K562 (cell line): ENCODE results near the gene STPG4. TPM values are rescaled to one million over a fixed set of nuclear protein-coding genes. Genes with fewer than 3 reads are reported as not detected.

Experiments used
- OTX1 ChIP-seq: fragments of 450-650 bp; formaldehyde crosslinking; IDR thresholded peaks from 2 replicates; pipeline ENCODE4 v1.4.0; 2022; ENCODE audit warnings: mild to moderate bottlenecking
- PTTG1 ChIP-seq: fragments of 450-650 bp; IDR thresholded peaks from 2 replicates; pipeline ENCODE4 v1.6.1; 2016; ENCODE audit warnings: low read depth, mild to moderate bottlenecking, missing genetic modification characterization, missing compliant biosample characterization
- SMARCB1 ChIP-seq: IDR thresholded peaks from 2 replicates; pipeline ENCODE4 v1.6.1; 2011; ENCODE audit warnings: improper control_type of control experiment, low read depth; ENCODE audit not compliant: insufficient read length
- TEAD4 ChIP-seq, 2 experiments: sonication (generic) in 1 of 2; formaldehyde crosslinking in 1 of 2; IDR thresholded peaks; 2 replicates each; pipeline versions ENCODE4 v1.6.1 to v1.8.0; 2012 to 2022; ENCODE audit warnings: borderline replicate concordance in 1 of 2, inconsistent platforms in 1 of 2, low read length in 1 of 2, mild to moderate bottlenecking in 1 of 2, missing genetic modification reagents in 1 of 2
- ZNF668 ChIP-seq: fragments of 250-450 bp; sonication (Bioruptor Pico); IDR thresholded peaks from 2 replicates; pipeline ENCODE4 v1.8.0; 2022; ENCODE audit warnings: mild to moderate bottlenecking, inconsistent platforms
- polyA plus RNA-seq, 8 experiments: library from polyadenylated mRNA; depleted of rRNA in 4 of 8; stranded (reverse) in 5 of 8; unstranded in 3 of 8; fragments of >200 nt; fragmentation: Nextera tagmentation in 2 of 8; fragmentation: Illumina TruSeq in 1 of 8; extraction: Ambion mirVana in 2 of 8; extraction: Trizol in 1 of 8; gene quantifications; 2 replicates each; pipeline versions ENCODE4 v1.2.1 to v1.2.3, GENCODE V29; 2011 to 2014; ENCODE audit warnings: inconsistent platforms in 1 of 8, missing spikeins in 1 of 8
- total RNA-seq, 7 experiments: library from RNA; depleted of rRNA in 6 of 7; stranded (reverse); fragments of >200 nt in 6 of 7; fragmentation: Illumina TruSeq in 2 of 7; extraction: Trizol in 2 of 7; gene quantifications; 2 replicates each; pipeline versions ENCODE4 v1.2.1 to v1.2.3, GENCODE V29; 2011 to 2021; ENCODE audit warnings: low replicate concordance in 1 of 7
- TF ChIP-seq, protein P1 (sequence below): fragments of 200-800 bp; sonication (Bioruptor generic); IDR thresholded peaks from 2 replicates; pipeline ENCODE4 v1.6.1; 2016; ENCODE audit warnings: missing genetic modification characterization, missing compliant biosample characterization
- TF ChIP-seq, protein P2 (sequence below), 2 experiments: fragments of 450-650 bp; formaldehyde crosslinking in 1 of 2; IDR thresholded peaks; 2 replicates each; pipeline versions ENCODE4 v1.4.0 to v1.6.1; 2014 to 2020; ENCODE audit warnings: mild to moderate bottlenecking in 2 of 2, borderline replicate concordance in 1 of 2, low read depth in 1 of 2
- TF ChIP-seq, protein P3 (sequence below): fragments of 450-650 bp; conservative IDR thresholded peaks from 2 replicates; pipeline ENCODE4 v1.6.1; 2016; ENCODE audit warnings: missing genetic modification characterization, low read depth, mild to moderate bottlenecking, missing compliant biosample characterization, moderate library complexity
- TF ChIP-seq, protein P4 (sequence below), 2 experiments: fragments of 450-650 bp in 1 of 2; sonication (generic) in 1 of 2; formaldehyde crosslinking; conservative IDR thresholded peaks; 2 replicates each; pipeline versions ENCODE4 v1.4.0 to v1.8.1; 2020 to 2022; ENCODE audit warnings: mild to moderate bottlenecking in 1 of 2, missing genetic modification reagents in 1 of 2

The STPG4 gene
- total and polyA plus RNA-seq, 9 of the 15 experiments (the other 6 are each of a cell fraction or from before 2014, with no cell fraction given): 0.10 to 0.68 (median 0.22) TPM; not detected in 6

DNA sequence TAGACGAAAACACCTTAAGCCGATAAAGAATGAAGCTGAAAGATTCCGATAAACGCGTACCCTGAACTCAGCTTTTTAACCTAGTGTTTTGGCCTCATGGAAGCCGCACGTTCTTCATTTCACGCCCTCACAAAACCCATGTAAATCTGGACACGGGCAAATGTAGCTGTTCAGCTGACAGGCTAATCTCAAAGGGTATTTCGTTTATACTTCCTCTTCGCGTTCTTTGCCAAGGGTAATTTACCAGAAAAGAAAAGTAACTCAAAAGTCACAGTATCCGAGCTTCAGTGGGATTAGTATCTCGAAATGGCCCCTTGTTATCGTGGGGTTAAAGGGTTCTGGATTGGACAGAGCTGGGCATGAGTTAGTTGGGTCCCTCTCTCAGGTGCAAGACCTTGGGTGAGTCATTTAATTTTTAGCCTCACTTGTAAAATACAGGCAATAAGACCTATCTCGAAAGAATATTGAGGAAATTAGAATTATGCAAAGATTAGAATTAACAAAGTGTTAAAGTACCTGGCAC lies 22.0 kb upstream of the STPG4 start (continued):
- TF ChIP-seq, protein P1, sequence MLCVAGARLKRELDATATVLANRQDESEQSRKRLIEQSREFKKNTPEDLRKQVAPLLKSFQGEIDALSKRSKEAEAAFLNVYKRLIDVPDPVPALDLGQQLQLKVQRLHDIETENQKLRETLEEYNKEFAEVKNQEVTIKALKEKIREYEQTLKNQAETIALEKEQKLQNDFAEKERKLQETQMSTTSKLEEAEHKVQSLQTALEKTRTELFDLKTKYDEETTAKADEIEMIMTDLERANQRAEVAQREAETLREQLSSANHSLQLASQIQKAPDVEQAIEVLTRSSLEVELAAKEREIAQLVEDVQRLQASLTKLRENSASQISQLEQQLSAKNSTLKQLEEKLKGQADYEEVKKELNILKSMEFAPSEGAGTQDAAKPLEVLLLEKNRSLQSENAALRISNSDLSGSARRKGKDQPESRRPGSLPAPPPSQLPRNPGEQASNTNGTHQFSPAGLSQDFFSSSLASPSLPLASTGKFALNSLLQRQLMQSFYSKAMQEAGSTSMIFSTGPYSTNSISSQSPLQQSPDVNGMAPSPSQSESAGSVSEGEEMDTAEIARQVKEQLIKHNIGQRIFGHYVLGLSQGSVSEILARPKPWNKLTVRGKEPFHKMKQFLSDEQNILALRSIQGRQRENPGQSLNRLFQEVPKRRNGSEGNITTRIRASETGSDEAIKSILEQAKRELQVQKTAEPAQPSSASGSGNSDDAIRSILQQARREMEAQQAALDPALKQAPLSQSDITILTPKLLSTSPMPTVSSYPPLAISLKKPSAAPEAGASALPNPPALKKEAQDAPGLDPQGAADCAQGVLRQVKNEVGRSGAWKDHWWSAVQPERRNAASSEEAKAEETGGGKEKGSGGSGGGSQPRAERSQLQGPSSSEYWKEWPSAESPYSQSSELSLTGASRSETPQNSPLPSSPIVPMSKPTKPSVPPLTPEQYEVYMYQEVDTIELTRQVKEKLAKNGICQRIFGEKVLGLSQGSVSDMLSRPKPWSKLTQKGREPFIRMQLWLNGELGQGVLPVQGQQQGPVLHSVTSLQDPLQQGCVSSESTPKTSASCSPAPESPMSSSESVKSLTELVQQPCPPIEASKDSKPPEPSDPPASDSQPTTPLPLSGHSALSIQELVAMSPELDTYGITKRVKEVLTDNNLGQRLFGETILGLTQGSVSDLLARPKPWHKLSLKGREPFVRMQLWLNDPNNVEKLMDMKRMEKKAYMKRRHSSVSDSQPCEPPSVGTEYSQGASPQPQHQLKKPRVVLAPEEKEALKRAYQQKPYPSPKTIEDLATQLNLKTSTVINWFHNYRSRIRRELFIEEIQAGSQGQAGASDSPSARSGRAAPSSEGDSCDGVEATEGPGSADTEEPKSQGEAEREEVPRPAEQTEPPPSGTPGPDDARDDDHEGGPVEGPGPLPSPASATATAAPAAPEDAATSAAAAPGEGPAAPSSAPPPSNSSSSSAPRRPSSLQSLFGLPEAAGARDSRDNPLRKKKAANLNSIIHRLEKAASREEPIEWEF: peak; percentile 87; the same call in 1 of the 2 replicates
- TF ChIP-seq, protein P2, sequence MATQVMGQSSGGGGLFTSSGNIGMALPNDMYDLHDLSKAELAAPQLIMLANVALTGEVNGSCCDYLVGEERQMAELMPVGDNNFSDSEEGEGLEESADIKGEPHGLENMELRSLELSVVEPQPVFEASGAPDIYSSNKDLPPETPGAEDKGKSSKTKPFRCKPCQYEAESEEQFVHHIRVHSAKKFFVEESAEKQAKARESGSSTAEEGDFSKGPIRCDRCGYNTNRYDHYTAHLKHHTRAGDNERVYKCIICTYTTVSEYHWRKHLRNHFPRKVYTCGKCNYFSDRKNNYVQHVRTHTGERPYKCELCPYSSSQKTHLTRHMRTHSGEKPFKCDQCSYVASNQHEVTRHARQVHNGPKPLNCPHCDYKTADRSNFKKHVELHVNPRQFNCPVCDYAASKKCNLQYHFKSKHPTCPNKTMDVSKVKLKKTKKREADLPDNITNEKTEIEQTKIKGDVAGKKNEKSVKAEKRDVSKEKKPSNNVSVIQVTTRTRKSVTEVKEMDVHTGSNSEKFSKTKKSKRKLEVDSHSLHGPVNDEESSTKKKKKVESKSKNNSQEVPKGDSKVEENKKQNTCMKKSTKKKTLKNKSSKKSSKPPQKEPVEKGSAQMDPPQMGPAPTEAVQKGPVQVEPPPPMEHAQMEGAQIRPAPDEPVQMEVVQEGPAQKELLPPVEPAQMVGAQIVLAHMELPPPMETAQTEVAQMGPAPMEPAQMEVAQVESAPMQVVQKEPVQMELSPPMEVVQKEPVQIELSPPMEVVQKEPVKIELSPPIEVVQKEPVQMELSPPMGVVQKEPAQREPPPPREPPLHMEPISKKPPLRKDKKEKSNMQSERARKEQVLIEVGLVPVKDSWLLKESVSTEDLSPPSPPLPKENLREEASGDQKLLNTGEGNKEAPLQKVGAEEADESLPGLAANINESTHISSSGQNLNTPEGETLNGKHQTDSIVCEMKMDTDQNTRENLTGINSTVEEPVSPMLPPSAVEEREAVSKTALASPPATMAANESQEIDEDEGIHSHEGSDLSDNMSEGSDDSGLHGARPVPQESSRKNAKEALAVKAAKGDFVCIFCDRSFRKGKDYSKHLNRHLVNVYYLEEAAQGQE (IDR thresholded peaks at IDR 0.05; ENCODE audit: borderline replicate concordance): no peak
- TF ChIP-seq, protein P2 (CRISPR knock-in tag; IDR thresholded peaks at IDR 0.05; ENCODE audit: low read depth): 0 out of 2 replicates have a peak, but pooled peaks have one; percentile 27
- TF ChIP-seq OTX1 (CRISPR knock-in tag) (peak; percentile 68; the same call in 1 of the 2 replicates), TEAD4 (IDR thresholded peaks at IDR 0.05; ENCODE audit: low read length) (no peak; the same call in 1 of the 2 replicates), TEAD4 (CRISPR knock-in tag; IDR thresholded peaks at IDR 0.05; ENCODE audit: borderline replicate concordance) (no peak), SMARCB1 (no peak), PTTG1 (tag) (peak; percentile 50; the same call in 1 of the 2 replicates), ZNF668 (CRISPR knock-in tag) (0 out of 2 replicates have a peak, but pooled peaks have one; percentile 50)
- TF ChIP-seq, protein P3, sequence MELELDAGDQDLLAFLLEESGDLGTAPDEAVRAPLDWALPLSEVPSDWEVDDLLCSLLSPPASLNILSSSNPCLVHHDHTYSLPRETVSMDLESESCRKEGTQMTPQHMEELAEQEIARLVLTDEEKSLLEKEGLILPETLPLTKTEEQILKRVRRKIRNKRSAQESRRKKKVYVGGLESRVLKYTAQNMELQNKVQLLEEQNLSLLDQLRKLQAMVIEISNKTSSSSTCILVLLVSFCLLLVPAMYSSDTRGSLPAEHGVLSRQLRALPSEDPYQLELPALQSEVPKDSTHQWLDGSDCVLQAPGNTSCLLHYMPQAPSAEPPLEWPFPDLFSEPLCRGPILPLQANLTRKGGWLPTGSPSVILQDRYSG (tag): peak; percentile 63; the same call in 1 of the 2 replicates
- TF ChIP-seq, protein P4, sequence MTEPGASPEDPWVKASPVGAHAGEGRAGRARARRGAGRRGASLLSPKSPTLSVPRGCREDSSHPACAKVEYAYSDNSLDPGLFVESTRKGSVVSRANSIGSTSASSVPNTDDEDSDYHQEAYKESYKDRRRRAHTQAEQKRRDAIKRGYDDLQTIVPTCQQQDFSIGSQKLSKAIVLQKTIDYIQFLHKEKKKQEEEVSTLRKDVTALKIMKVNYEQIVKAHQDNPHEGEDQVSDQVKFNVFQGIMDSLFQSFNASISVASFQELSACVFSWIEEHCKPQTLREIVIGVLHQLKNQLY (CRISPR knock-in tag; conservative IDR thresholded peaks at IDR 0.05): 0 out of 4 replicates have a peak, but pooled peaks of 1 of the 2 experiments have one; percentile 73
